LoVo (cell line): ENCODE results near the gene WASF1.
"Not testable (repeated sequence)": the region's sequence is repeated elsewhere in the genome, so short reads cannot be mapped to it uniquely, and the experiment has no call there.

Experiments used
- DNase-seq: peaks from one replicate; pipeline ENCODE4 v3.0.0-alpha.2; 2016; ENCODE audit warnings: low spot score

Gene WASF1

GRCh38 chr6:110173506-110174132, 5.9 kb downstream of the WASF1 start:
- no peak for DNase-seq

- no peak for DNase-seq
Measured at GRCh38 chr6:110170081-110170480, 9.4 kb downstream of the WASF1 start.

GRCh38 chr6:110158479-110158878, 21.0 kb downstream of the WASF1 start:
- no peak for DNase-seq

- DNase-seq, result no peak
Measured at GRCh38 chr6:110147870-110148269, 31.6 kb downstream of the WASF1 start.

- DNase-seq, result no peak
Measured at GRCh38 chr6:110140650-110141049, 38.8 kb downstream of the WASF1 start.

GRCh38 chr6:110139052-110139451, 40.4 kb downstream of the WASF1 start:
- no peak for DNase-seq

GRCh38 chr6:110137924-110138887, 41.3 kb downstream of the WASF1 start:
- no peak for DNase-seq

- DNase-seq, result no peak
Measured at GRCh38 chr6:110130362-110130761, 49.1 kb downstream of the WASF1 start.

GRCh38 chr6:110128418-110128817, 51.1 kb downstream of the WASF1 start:
- DNase-seq, result no peak

- no peak for DNase-seq
Measured at GRCh38 chr6:110125361-110125760, 54.1 kb downstream of the WASF1 start.

- DNase-seq, result not testable (repeated sequence)
Measured at GRCh38 chr6:110121655-110122054, 57.8 kb downstream of the WASF1 start.

- no peak for DNase-seq
Measured at GRCh38 chr6:110116258-110116657, 63.2 kb downstream of the WASF1 start.

- DNase-seq, result no peak
Measured at GRCh38 chr6:110114004-110114403, 65.5 kb downstream of the WASF1 start.

- no peak for DNase-seq
Measured at GRCh38 chr6:110105296-110105695, 74.2 kb downstream of the WASF1 start.

- DNase-seq, result no peak
Measured at GRCh38 chr6:110103260-110103659, 76.2 kb downstream of the WASF1 start.

GRCh38 chr6:110102411-110102810, 77.1 kb downstream of the WASF1 start:
- DNase-seq, result no peak

GRCh38 chr6:110101885-110102284, 77.6 kb downstream of the WASF1 start:
- DNase-seq, result no peak

GRCh38 chr6:110098511-110099116, 80.9 kb downstream of the WASF1 start:
- no peak for DNase-seq

GRCh38 chr6:110097443-110097842, 82.0 kb downstream of the WASF1 start:
- no peak for DNase-seq

GRCh38 chr6:110095935-110096334, 83.5 kb downstream of the WASF1 start:
- no peak for DNase-seq

GRCh38 chr6:110095101-110095500, 84.4 kb downstream of the WASF1 start:
- DNase-seq, result no peak

GRCh38 chr6:110093981-110094380, 85.5 kb downstream of the WASF1 start:
- no peak for DNase-seq

GRCh38 chr6:110090876-110091275, 88.6 kb downstream of the WASF1 start:
- no peak for DNase-seq
